Smooth muscle cell (in vitro differentiated cells): Measurements from ENCODE around the gene NDUFS3. TPM values are rescaled to one million over a fixed set of nuclear protein-coding genes. Genes with fewer than 3 reads are reported as not detected.

Experiments used
- DNase-seq: peaks from one replicate; lab custom pipeline; 2025; ENCODE audit not compliant: unreplicated experiment; lab: John Stamatoyannopoulos, UW
- H2AFZ ChIP-seq: fragments of 200-600 bp; sonication (generic); 2 replicates; pipeline ENCODE4 v1.6.0; 2016; ENCODE audit warnings: antibody characterized with exemption, low read depth, mild to moderate bottlenecking
- H3F3A ChIP-seq: fragments of 200-600 bp; sonication (generic); 2 replicates; pipeline ENCODE4 v1.6.0; 2017; ENCODE audit warnings: antibody characterized with exemption, low read depth
- H3K27ac ChIP-seq: fragments of 200-600 bp; sonication (generic); 2 replicates; pipeline ENCODE4 v1.5.1; 2016; ENCODE audit warnings: low read depth, mild to moderate bottlenecking
- H3K27me3 ChIP-seq: fragments of 200-600 bp; sonication (generic); 2 replicates; pipeline ENCODE4 v1.6.1; 2016; ENCODE audit warnings: low read depth, mild to moderate bottlenecking
- H3K36me3 ChIP-seq: fragments of 200-600 bp; sonication (generic); 2 replicates; pipeline ENCODE4 v1.5.1; 2016; ENCODE audit warnings: low read depth
- H3K4me1 ChIP-seq: fragments of 200-600 bp; sonication (generic); 2 replicates; pipeline ENCODE4 v1.5.1; 2016; ENCODE audit warnings: low read depth
- H3K4me2 ChIP-seq: fragments of 200-600 bp; sonication (generic); 2 replicates; pipeline ENCODE4 v1.6.0; 2016; ENCODE audit warnings: mild to moderate bottlenecking
- H3K4me3 ChIP-seq: fragments of 200-600 bp; sonication (generic); 2 replicates; pipeline ENCODE4 v1.5.1; 2016; ENCODE audit warnings: mild to moderate bottlenecking
- H3K79me2 ChIP-seq: fragments of 200-600 bp; sonication (generic); 2 replicates; pipeline ENCODE4 v1.6.0; 2016; ENCODE audit warnings: low read depth, mild to moderate bottlenecking
- H3K9ac ChIP-seq: fragments of 200-600 bp; sonication (generic); 2 replicates; pipeline ENCODE4 v1.6.0; 2016; ENCODE audit warnings: low read depth
- H3K9me3 ChIP-seq: fragments of 200-600 bp; sonication (generic); replicated peaks from 2 replicates; pipeline ENCODE4 v1.5.1; 2016; ENCODE audit warnings: low read depth
- H4K20me1 ChIP-seq: fragments of 200-600 bp; sonication (generic); 2 replicates; pipeline ENCODE4 v1.6.0; 2016; ENCODE audit warnings: low read depth
- WGBS: methylation state at CpG from one replicate; pipeline ENCODE4 v1.1.7; 2016; ENCODE audit warnings: low lambda C conversion rate; 5-methylcytosine and 5-hydroxymethylcytosine counted together
- polyA plus RNA-seq: library from polyadenylated mRNA; unstranded; fragments of >200 nt; fragmentation: Nextera tagmentation; extraction: Ambion mirVana; gene quantifications from 2 replicates; pipeline ENCODE4 v1.2.1, GENCODE V29; 2016
- total RNA-seq: library from RNA; depleted of rRNA; stranded (reverse); fragments of >200 nt; gene quantifications from 2 replicates; pipeline ENCODE4 v1.2.3, GENCODE V29; 2014
- TF ChIP-seq, protein P1 (sequence below): fragments of 200-600 bp; sonication (generic); IDR thresholded peaks from 2 replicates; pipeline ENCODE4 v1.5.1; 2017; ENCODE audit warnings: borderline replicate concordance, mild to moderate bottlenecking, antibody characterized with exemption; ENCODE audit not compliant: insufficient read depth, poor library complexity, severe bottlenecking

NDUFS3 gene
- total and polyA plus RNA-seq, 2 experiments from 2014 or later: 53.8 to 110 TPM

DNA sequence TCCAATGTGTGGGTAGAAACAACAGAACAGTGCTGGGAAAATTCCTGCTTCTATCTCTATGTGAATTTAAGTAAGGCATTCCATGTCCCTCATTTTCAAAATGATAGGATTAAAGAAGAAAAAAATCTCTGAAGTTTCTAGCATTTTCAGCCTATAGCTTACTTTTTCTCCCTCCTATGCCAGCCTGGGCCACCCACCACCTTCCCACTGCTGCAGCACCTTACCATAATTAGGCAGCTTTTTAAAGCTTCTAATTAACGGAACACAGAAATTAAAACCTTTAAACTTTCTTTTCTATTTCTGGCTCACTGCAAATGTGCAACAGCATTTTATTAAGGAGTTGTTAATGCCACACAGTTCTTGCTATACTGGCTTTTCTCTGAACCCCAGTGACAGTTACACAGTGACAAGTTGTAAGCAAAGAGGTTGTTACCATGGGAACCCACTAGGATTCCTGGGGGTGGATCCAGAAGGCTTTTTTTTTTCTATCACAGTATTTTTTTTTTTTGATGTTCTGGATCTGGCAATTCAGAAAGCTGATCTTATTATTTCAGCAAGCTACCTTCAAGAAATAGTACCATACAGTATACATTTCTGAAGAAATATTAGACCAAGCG lies 46.2 kb upstream of the NDUFS3 start:
- H3K4me3 ChIP-seq: no peak overlapping the region
- H3K9ac ChIP-seq: no peak overlapping the region
- peaks cover 8% of the 10 kb centered on the region for H3K4me1 ChIP-seq
- H3K4me2 ChIP-seq: peak overlapping the region; percentile 3
- peaks cover 100% of the 10 kb centered on the region for H3K79me2 ChIP-seq
- no peaks in the 10 kb centered on the region for H3K36me3 ChIP-seq
- no peaks in the 10 kb centered on the region for H3K27me3 ChIP-seq
- no peaks in the 10 kb centered on the region for H3F3A ChIP-seq
- H4K20me1 ChIP-seq: peaks cover 100% of the 10 kb centered on the region
- TF ChIP-seq, protein P1, sequence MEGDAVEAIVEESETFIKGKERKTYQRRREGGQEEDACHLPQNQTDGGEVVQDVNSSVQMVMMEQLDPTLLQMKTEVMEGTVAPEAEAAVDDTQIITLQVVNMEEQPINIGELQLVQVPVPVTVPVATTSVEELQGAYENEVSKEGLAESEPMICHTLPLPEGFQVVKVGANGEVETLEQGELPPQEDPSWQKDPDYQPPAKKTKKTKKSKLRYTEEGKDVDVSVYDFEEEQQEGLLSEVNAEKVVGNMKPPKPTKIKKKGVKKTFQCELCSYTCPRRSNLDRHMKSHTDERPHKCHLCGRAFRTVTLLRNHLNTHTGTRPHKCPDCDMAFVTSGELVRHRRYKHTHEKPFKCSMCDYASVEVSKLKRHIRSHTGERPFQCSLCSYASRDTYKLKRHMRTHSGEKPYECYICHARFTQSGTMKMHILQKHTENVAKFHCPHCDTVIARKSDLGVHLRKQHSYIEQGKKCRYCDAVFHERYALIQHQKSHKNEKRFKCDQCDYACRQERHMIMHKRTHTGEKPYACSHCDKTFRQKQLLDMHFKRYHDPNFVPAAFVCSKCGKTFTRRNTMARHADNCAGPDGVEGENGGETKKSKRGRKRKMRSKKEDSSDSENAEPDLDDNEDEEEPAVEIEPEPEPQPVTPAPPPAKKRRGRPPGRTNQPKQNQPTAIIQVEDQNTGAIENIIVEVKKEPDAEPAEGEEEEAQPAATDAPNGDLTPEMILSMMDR: no peak
- no peak overlapping the region for H2AFZ ChIP-seq
- peak overlapping the region; percentile 40 for H3K27ac ChIP-seq
- H3K9me3 ChIP-seq: no peaks in the 10 kb centered on the region
- WGBS: 86% methylated on average over 2 of the region's 2 CpGs
- no peak for DNase-seq

DNA sequence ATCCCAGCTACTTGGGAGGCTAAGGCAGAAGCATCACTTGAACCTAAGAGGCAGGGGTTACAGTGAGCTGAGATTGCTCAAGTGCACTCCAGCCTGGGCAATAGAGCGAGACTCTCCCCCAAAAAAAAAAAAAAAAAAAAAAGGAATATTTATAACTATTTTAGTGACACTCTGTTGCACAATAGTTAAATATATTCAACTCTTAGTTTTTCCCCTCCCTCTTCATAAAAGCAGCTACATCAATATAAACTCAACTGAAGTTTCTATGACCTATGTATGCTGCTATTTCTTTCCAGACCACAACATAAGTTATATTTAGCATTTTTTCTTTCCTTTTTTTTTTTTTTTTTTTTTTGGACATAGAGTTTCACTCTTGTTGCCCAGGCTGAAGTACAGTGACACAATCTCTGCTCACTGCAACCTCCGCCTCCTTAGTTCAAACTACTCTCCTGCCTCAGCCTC lies 45.2 kb upstream of the NDUFS3 start:
- Histone ChIP-seq H3K4me3 (no peak overlapping the region), H3K9ac (no peak overlapping the region), H3K4me2 (no peak overlapping the region), H3K36me3 (no peaks in the 10 kb centered on the region), H3K27ac (peak overlapping the region; percentile 30), H3K79me2 (peaks cover 100% of the 10 kb centered on the region), H2AFZ (no peak overlapping the region), H3K27me3 (no peaks in the 10 kb centered on the region), H3K9me3 (no peaks in the 10 kb centered on the region), H3K4me1 (peaks cover 8% of the 10 kb centered on the region), H4K20me1 (peaks cover 100% of the 10 kb centered on the region), H3F3A (no peaks in the 10 kb centered on the region)
- WGBS: 87% methylated on average over 2 of the region's 2 CpGs
- TF ChIP-seq, protein P1: no peak
- DNase-seq: no peak

DNA sequence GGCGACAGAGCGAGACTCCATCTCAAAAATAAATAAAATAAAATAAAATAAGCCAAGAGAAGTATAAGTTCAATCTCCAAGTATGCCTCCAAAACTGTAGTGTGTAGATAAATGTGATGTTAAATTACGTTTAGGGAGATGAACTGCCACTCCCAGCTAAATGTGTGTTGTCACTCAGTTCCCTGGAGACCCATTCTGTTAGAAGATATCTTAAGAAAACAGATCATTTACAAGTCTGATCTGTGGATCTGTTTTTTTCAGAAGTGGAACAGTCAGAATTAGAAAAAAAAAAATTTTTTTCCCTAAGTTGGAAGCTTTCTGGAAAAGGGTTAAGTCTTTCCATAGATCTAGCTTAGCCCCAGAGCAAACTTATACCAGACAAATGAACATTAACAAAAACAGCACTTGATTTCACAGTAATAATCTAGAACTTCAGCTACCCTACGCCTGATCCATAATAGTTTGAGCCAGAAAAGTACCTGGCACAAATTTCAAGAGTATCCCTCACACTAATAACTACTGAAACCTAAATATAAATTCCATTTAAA lies 44.1 kb upstream of the NDUFS3 start:
- Histone ChIP-seq H2AFZ (no peak overlapping the region), H3K9me3 (no peaks in the 10 kb centered on the region), H3F3A (peaks cover 3% of the 10 kb centered on the region), H3K27me3 (no peaks in the 10 kb centered on the region), H4K20me1 (peaks cover 100% of the 10 kb centered on the region), H3K4me2 (no peak overlapping the region), H3K4me1 (peaks cover 17% of the 10 kb centered on the region), H3K9ac (no peak overlapping the region), H3K36me3 (no peaks in the 10 kb centered on the region), H3K4me3 (no peak overlapping the region), H3K79me2 (peaks cover 100% of the 10 kb centered on the region), H3K27ac (no peak overlapping the region)
- no peak for DNase-seq
- 95% methylated on average over 4 of the region's 4 CpGs for WGBS
- TF ChIP-seq, protein P1: no peak

DNA sequence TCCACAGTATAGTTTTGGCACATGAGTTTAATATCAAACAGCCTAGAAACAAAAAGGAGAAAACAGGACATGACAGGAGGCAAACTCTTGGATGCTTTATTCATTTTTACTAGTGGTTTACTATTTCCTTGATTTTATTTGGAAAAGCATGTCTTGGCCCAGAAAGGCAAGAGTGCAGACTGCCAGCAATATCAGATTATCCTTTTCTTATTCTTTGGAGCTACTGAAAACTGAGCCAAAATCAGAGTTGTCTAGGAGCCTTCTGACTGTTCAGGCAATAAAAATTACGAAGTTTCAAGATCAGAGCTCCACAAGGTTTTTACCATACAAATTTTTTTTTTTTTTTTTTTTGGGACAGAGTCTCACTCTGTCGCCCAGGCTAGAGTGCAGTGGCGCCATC lies 42.0 kb upstream of the NDUFS3 start:
- H2AFZ ChIP-seq: no peak overlapping the region
- H3K79me2 ChIP-seq: peaks cover 91% of the 10 kb centered on the region
- 92% methylated on average over 3 of the region's 3 CpGs for WGBS
- H3K27ac ChIP-seq: no peak overlapping the region
- peaks cover 20% of the 10 kb centered on the region for H3K4me1 ChIP-seq
- TF ChIP-seq, protein P1: no peak
- no peak overlapping the region for H3K4me3 ChIP-seq
- H3K27me3 ChIP-seq: no peaks in the 10 kb centered on the region
- peaks cover 99% of the 10 kb centered on the region for H4K20me1 ChIP-seq
- DNase-seq: no peak
- H3K9ac ChIP-seq: no peak overlapping the region
- H3K9me3 ChIP-seq: no peaks in the 10 kb centered on the region
- H3F3A ChIP-seq: peaks cover 10% of the 10 kb centered on the region
- no peaks in the 10 kb centered on the region for H3K36me3 ChIP-seq
- no peak overlapping the region for H3K4me2 ChIP-seq
